Activated naive CD8-positive, alpha-beta T cell treated with anti-CD3 and anti-CD28 coated beads, Interleukin-2, amount 50 U/mL, for 16 hours (primary cell): ENCODE results near the gene ALPL.
"Not testable (repeated sequence)": the region's sequence is repeated elsewhere in the genome, so short reads cannot be mapped to it uniquely, and the experiment has no call there.

Experiments
- DNase-seq: peaks from one replicate; pipeline ENCODE4 v3.0.0-alpha.2; 2020; ENCODE audit warnings: low read depth, low spot score

The ALPL gene

GRCh38 chr1:21559788-21560567, 50.8 kb downstream of the ALPL start:
- no peak for DNase-seq

GRCh38 chr1:21560916-21561638, 51.9 kb downstream of the ALPL start:
- DNase-seq: no peak

GRCh38 chr1:21562896-21563295, 53.7 kb downstream of the ALPL start:
- DNase-seq: no peak

GRCh38 chr1:21563971-21564370, 54.7 kb downstream of the ALPL start:
- no peak for DNase-seq

GRCh38 chr1:21564521-21565095, 55.4 kb downstream of the ALPL start:
- no peak for DNase-seq

- DNase-seq: no peak
Measured at GRCh38 chr1:21565285-21565684, 56.1 kb downstream of the ALPL start.

- DNase-seq: not testable (repeated sequence)
Measured at GRCh38 chr1:21566361-21566760, 57.1 kb downstream of the ALPL start.

GRCh38 chr1:21567241-21568005, 58.2 kb downstream of the ALPL start:
- no peak for DNase-seq

GRCh38 chr1:21568006-21568746, 59.0 kb downstream of the ALPL start:
- no peak for DNase-seq

GRCh38 chr1:21568809-21569385, 59.7 kb downstream of the ALPL start:
- DNase-seq: no peak

GRCh38 chr1:21569820-21570527, 60.8 kb downstream of the ALPL start:
- DNase-seq: no peak

GRCh38 chr1:21570528-21570875, 61.3 kb downstream of the ALPL start:
- no peak for DNase-seq

- DNase-seq: no peak
Measured at GRCh38 chr1:21570885-21571284, 61.7 kb downstream of the ALPL start.

- no peak for DNase-seq
Measured at GRCh38 chr1:21572221-21572620, 63.0 kb downstream of the ALPL start.

GRCh38 chr1:21572735-21573277, 63.6 kb downstream of the ALPL start:
- DNase-seq: no peak

- DNase-seq: no peak
Measured at GRCh38 chr1:21573475-21573874, 64.3 kb downstream of the ALPL start.

- no peak for DNase-seq
Measured at GRCh38 chr1:21573971-21574465, 64.8 kb downstream of the ALPL start.

- no peak for DNase-seq
Measured at GRCh38 chr1:21574466-21575151, 65.4 kb downstream of the ALPL start.

- DNase-seq: no peak
Measured at GRCh38 chr1:21575351-21575942, 66.2 kb downstream of the ALPL start.
